IPS-15b (cell line): Measurements from ENCODE around the gene ASCL3.

ENCODE experiments used
- H3K27me3 ChIP-seq: one replicate; pipeline ENCODE4 v1.6.1; 2013; ENCODE audit warnings: low read length; ENCODE audit not compliant: control insufficient read depth, insufficient read depth
- H3K36me3 ChIP-seq: one replicate; pipeline ENCODE4 v1.6.1; 2013; ENCODE audit warnings: low read length; ENCODE audit not compliant: control insufficient read depth, insufficient read depth
- H3K4me1 ChIP-seq: one replicate; pipeline ENCODE4 v1.6.1; 2013; ENCODE audit warnings: mild to moderate bottlenecking, low read length; ENCODE audit not compliant: control insufficient read depth, insufficient read depth
- H3K4me3 ChIP-seq: one replicate; pipeline ENCODE4 v1.5.1; 2013; ENCODE audit warnings: low read depth, low read length
- H3K9ac ChIP-seq: one replicate; pipeline ENCODE4 v1.6.1; 2013; ENCODE audit warnings: low read depth, mild to moderate bottlenecking, low read length
- H3K9me3 ChIP-seq: one replicate; pipeline ENCODE4 v1.6.1; 2013; ENCODE audit warnings: mild to moderate bottlenecking, low read length; ENCODE audit not compliant: control insufficient read depth, insufficient read depth

The ASCL3 gene

GRCh38 chr11:8971196-8971923, 28.5 kb upstream of the ASCL3 start:
- H3K9ac ChIP-seq: no peak overlapping the region
- H3K4me3 ChIP-seq: no peak overlapping the region
- no peaks in the 10 kb centered on the region for H3K36me3 ChIP-seq
- no peaks in the 10 kb centered on the region for H3K27me3 ChIP-seq
- H3K4me1 ChIP-seq: no peaks in the 10 kb centered on the region
- H3K9me3 ChIP-seq: no peaks in the 10 kb centered on the region

GRCh38 chr11:8967184-8967583, 24.4 kb upstream of the ASCL3 start:
- no peak overlapping the region for H3K9ac ChIP-seq
- no peaks in the 10 kb centered on the region for H3K9me3 ChIP-seq
- H3K27me3 ChIP-seq: no peaks in the 10 kb centered on the region
- H3K4me3 ChIP-seq: no peak overlapping the region
- H3K36me3 ChIP-seq: no peaks in the 10 kb centered on the region
- peaks cover 7% of the 10 kb centered on the region for H3K4me1 ChIP-seq

GRCh38 chr11:8964324-8965320, 21.8 kb upstream of the ASCL3 start, which contains the start of gene TMEM9B:
Gene TMEM9B, minus strand, starts transcription at chr11:8964442. Its CDS starts 129 bp downstream, at chr11:8964313.
- Histone ChIP-seq H3K27me3 (no peaks in the 10 kb centered on the region), H3K4me3 (peak within 1 kb of the TSS; percentile 60), H3K4me1 (peaks cover 7% of the 10 kb centered on the region), H3K9ac (peak within 1 kb of the TSS; percentile 70), H3K9me3 (no peaks in the 10 kb centered on the region), H3K36me3 (no peaks in the 10 kb centered on the region)

GRCh38 chr11:8963569-8964323, 20.9 kb upstream of the ASCL3 start:
- Histone ChIP-seq H3K4me1 (peaks cover 7% of the 10 kb centered on the region), H3K27me3 (no peaks in the 10 kb centered on the region), H3K4me3 (peak overlapping the region; percentile 60), H3K9me3 (no peaks in the 10 kb centered on the region), H3K9ac (peak overlapping the region; percentile 54), H3K36me3 (no peaks in the 10 kb centered on the region)

- H3K27me3 ChIP-seq: no peaks in the 10 kb centered on the region
- no peaks in the 10 kb centered on the region for H3K36me3 ChIP-seq
- H3K4me3 ChIP-seq: no peak overlapping the region
- H3K9me3 ChIP-seq: no peaks in the 10 kb centered on the region
- H3K4me1 ChIP-seq: peaks cover 7% of the 10 kb centered on the region
- no peak overlapping the region for H3K9ac ChIP-seq
Measured at GRCh38 chr11:8962841-8963240, 20.0 kb upstream of the ASCL3 start.

- Histone ChIP-seq H3K4me3 (no peak overlapping the region), H3K9me3 (no peaks in the 10 kb centered on the region), H3K9ac (no peak overlapping the region), H3K27me3 (no peaks in the 10 kb centered on the region), H3K36me3 (no peaks in the 10 kb centered on the region), H3K4me1 (peaks cover 7% of the 10 kb centered on the region)
Measured at GRCh38 chr11:8961401-8961800, 18.6 kb upstream of the ASCL3 start.

GRCh38 chr11:8959546-8960166, 16.8 kb upstream of the ASCL3 start:
- Histone ChIP-seq H3K9me3 (no peaks in the 10 kb centered on the region), H3K9ac (no peak overlapping the region)

GRCh38 chr11:8956860-8957259, 14.0 kb upstream of the ASCL3 start:
- H3K9me3 ChIP-seq: no peaks in the 10 kb centered on the region
- H3K36me3 ChIP-seq: no peaks in the 10 kb centered on the region
- H3K9ac ChIP-seq: no peak overlapping the region
- H3K27me3 ChIP-seq: no peaks in the 10 kb centered on the region
- H3K4me1 ChIP-seq: no peaks in the 10 kb centered on the region
- no peak overlapping the region for H3K4me3 ChIP-seq

More at GRCh38 chr11:8959546-8960166, 16.8 kb upstream of the ASCL3 start:
- H3K36me3 ChIP-seq: no peaks in the 10 kb centered on the region
- no peaks in the 10 kb centered on the region for H3K27me3 ChIP-seq
- H3K4me1 ChIP-seq: peaks cover 7% of the 10 kb centered on the region
- no peak overlapping the region for H3K4me3 ChIP-seq

GRCh38 chr11:8948886-8949285, 6.1 kb upstream of the ASCL3 start:
- H3K27me3 ChIP-seq: no peaks in the 10 kb centered on the region
- no peak overlapping the region for H3K4me3 ChIP-seq
- no peaks in the 10 kb centered on the region for H3K9me3 ChIP-seq
- H3K36me3 ChIP-seq: no peaks in the 10 kb centered on the region
- no peaks in the 10 kb centered on the region for H3K4me1 ChIP-seq
- H3K9ac ChIP-seq: no peak overlapping the region

- H3K27me3 ChIP-seq: no peaks in the 10 kb centered on the region
- H3K4me1 ChIP-seq: no peaks in the 10 kb centered on the region
- no peaks in the 10 kb centered on the region for H3K9me3 ChIP-seq
- no peaks in the 10 kb centered on the region for H3K36me3 ChIP-seq
- H3K4me3 ChIP-seq: no peak overlapping the region
- no peak overlapping the region for H3K9ac ChIP-seq
Measured at GRCh38 chr11:8947230-8947943, 4.6 kb upstream of the ASCL3 start.
